Keratinocyte (primary cell): ENCODE results near the gene IFNL4.

Experiments used
- CTCF ChIP-seq, 3 experiments: IDR thresholded peaks in 1 of 3; conservative IDR thresholded peaks in 1 of 3; optimal IDR thresholded peaks in 1 of 3; 2 replicates in 2 of 3; 3 replicates in 1 of 3; pipeline versions ENCODE3 to v1.5.1; 2011; ENCODE audit warnings: low read length in 3 of 3, mild to moderate bottlenecking in 3 of 3, moderate library complexity in 2 of 3, control low read depth in 1 of 3, inconsistent platforms in 1 of 3; ENCODE audit not compliant: insufficient read depth in 2 of 3; ENCODE audit errors: extremely low read depth in 1 of 3
- EZH2 ChIP-seq: IDR thresholded peaks from one replicate; pipeline ENCODE4 v1.6.1; 2012; ENCODE audit warnings: inconsistent platforms, mild to moderate bottlenecking, low read length, moderate library complexity

- TF ChIP-seq CTCF (optimal IDR thresholded peaks at IDR 0.05 in 1 of 3, IDR thresholded peaks at IDR 0.05 in 1 of 3, conservative IDR thresholded peaks at IDR 0.05 in 1 of 3; ENCODE audit: extremely low read depth in 1 of 3, insufficient read depth in 2 of 3, low read length in 3 of 3) (no peak), EZH2 (no peak)
These were observed 18.4 kb downstream of the IFNL4 start for GRCh38 chr19:39230096-39230764.
